Measurements from ENCODE around the gene RABL6. TPM values are rescaled to one million over a fixed set of nuclear protein-coding genes. Genes with fewer than 3 reads are reported as not detected.

The RABL6 gene
- total RNA-seq, 1 experiment from 2014 or later, result 43.1 TPM

- Histone ChIP-seq H3K9me3 (ENCODE audit: low read length) (no peaks in the 10 kb centered on the region), H2AFZ (ENCODE audit: low read length) (no peak overlapping the region), H3K36me3 (ENCODE audit: insufficient read depth, low read length) (no peaks in the 10 kb centered on the region), H3K27me3 (ENCODE audit: low read length) (no peaks in the 10 kb centered on the region), H3K4me3 (ENCODE audit: low read length) (no peak overlapping the region), H3K9me2 (replicated peaks; ENCODE audit: insufficient read depth, low read length) (no peaks in the 10 kb centered on the region), H3K9ac (ENCODE audit: low read length) (no peak overlapping the region), H3K4me1 (ENCODE audit: low read length) (no peaks in the 10 kb centered on the region), H4K20me1 (ENCODE audit: insufficient read depth, low read depth, low read length) (0 out of 2 replicates have a peak, but pooled peaks cover 6% of the 10 kb centered on the region), H3K4me2 (ENCODE audit: low read depth, low read length, poor library complexity, severe bottlenecking) (no peak overlapping the region), H3K79me2 (ENCODE audit: low read length) (peaks cover 6% of the 10 kb centered on the region), H3K27ac (ENCODE audit: low read length) (no peak overlapping the region)
- no peak for DNase-seq
Observed at GRCh38 chr9:136825295-136826187, 17.8 kb downstream of the RABL6 start.

DNA sequence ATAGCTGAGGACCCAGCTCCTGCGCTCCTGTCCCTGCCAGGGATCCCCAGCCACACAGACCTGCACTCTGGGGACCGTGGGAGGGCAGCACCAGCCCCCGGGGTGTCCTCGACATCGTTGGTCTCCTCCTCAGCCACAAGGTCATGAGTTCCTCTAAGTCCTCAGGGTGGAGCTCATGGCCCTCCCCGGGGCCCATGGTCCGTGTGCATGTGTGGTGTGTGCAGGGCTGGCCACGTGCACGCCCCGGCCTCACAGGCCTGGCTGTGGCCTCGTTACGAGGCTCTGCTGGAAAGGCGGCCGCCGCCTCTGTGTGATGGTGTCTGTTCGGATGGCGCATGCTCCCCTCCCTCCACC, 18.4 kb downstream of the RABL6 start:
- Histone ChIP-seq H3K27me3 (ENCODE audit: low read length) (no peaks in the 10 kb centered on the region), H4K20me1 (ENCODE audit: insufficient read depth, low read depth, low read length) (no peaks in the 10 kb centered on the region), H3K4me3 (ENCODE audit: low read length) (no peak overlapping the region), H3K4me2 (ENCODE audit: low read depth, low read length, poor library complexity, severe bottlenecking) (no peak overlapping the region), H3K27ac (ENCODE audit: low read length) (no peak overlapping the region), H3K36me3 (ENCODE audit: insufficient read depth, low read length) (no peaks in the 10 kb centered on the region), H3K9me3 (ENCODE audit: low read length) (no peaks in the 10 kb centered on the region), H3K9ac (ENCODE audit: low read length) (no peak overlapping the region), H3K9me2 (replicated peaks; ENCODE audit: insufficient read depth, low read length) (no peaks in the 10 kb centered on the region), H2AFZ (ENCODE audit: low read length) (no peak overlapping the region), H3K79me2 (ENCODE audit: low read length) (peaks cover under 1% of the 10 kb centered on the region; the same call in 1 of the 2 replicates), H3K4me1 (ENCODE audit: low read length) (no peaks in the 10 kb centered on the region)
- DNase-seq, result no peak

DNA sequence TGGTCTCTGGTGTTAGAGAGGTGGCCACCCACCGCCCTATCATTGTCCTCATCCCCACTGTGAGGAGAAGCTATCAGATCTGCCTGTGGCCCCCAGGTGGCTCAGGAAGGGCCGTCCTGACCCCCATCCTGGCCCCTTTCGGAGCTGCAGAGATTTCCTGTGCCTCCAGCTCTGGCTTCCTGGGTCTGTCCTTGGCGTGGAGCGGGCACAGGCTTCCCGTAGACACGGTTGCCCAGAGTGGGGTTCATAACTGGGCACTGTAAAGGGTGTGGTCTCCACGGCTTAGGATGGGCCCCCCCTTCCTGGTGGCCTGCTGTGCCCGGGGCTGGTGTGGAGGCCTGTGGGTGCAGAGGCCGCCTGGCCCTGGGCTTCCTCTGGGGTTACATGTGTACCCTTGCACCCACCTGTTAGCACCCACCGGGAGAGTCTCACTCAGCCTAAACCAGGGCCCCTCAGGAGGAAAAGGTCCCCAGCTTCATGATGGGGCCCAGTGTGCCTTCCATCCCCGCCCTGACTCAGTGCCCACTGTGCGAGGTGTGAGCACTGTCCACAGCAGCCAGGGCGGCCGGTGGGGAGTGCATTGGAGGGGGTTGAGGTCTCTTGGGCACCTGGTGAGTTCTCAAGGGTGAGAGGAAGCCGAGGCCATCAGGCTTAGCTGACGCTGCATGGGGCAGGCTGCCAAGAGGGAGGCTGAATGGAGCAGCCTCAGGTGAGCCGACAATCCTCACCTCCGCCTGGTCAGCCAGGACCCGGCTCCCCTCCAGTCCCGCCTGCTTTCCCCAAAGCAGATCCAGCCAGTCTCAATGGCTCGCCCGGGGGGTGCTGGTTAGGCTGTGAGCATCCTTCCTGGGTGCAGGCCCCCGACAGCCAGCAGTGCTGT, 19.2 kb downstream of the RABL6 start:
- no peaks in the 10 kb centered on the region for H3K4me1 ChIP-seq (ENCODE audit: low read length)
- H3K9ac ChIP-seq (ENCODE audit: low read length), result no peak overlapping the region
- no peak overlapping the region for H3K4me2 ChIP-seq (ENCODE audit: low read depth, low read length, poor library complexity, severe bottlenecking)
- no peaks in the 10 kb centered on the region for H3K79me2 ChIP-seq (ENCODE audit: low read length)
- no peaks in the 10 kb centered on the region for H3K9me3 ChIP-seq (ENCODE audit: low read length)
- no peaks in the 10 kb centered on the region for H3K27me3 ChIP-seq (ENCODE audit: low read length)
- H3K9me2 ChIP-seq (replicated peaks; ENCODE audit: insufficient read depth, low read length), result no peaks in the 10 kb centered on the region
- H3K36me3 ChIP-seq (ENCODE audit: insufficient read depth, low read length), result no peaks in the 10 kb centered on the region
- no peak for DNase-seq
- no peak overlapping the region for H2AFZ ChIP-seq (ENCODE audit: low read length)
- no peak overlapping the region for H3K4me3 ChIP-seq (ENCODE audit: low read length)
- no peak overlapping the region for H3K27ac ChIP-seq (ENCODE audit: low read length)
- H4K20me1 ChIP-seq (ENCODE audit: insufficient read depth, low read depth, low read length), result no peaks in the 10 kb centered on the region

DNA sequence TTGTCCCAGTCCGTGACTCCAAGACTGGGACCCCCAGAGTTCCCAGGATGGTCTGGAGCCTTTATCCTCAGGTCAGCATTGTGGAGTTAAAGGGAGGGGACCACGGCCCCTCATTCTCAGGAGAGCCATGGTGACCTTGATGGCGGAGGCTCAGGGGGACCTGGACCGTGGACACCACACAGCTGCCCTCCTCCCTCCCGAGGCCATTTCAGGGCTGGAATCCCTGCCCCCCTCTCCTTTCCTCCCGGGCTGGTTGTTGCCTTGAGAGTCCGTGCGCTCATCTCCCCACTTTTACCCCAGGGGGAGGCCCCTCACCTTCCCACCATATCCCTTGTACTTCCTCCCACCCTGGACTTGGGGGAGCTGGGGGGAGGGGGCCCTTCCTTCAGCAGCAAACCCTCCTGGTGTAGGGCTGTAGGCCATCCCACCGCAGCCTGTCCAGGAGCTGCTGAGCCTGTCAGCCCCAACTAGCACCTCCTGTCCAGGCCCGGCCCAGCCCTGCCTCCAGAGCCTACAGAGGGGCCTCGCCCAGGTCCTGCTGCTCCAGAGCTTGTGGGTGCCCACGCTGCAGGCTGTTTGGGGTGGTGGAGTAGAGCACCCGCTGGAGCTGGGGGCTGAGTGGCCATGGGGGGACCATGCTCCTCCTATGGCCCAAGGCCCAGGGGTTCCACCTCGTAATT, 20.2 kb downstream of the RABL6 start:
- Histone ChIP-seq H3K4me2 (ENCODE audit: low read depth, low read length, poor library complexity, severe bottlenecking) (no peak overlapping the region), H3K4me1 (ENCODE audit: low read length) (no peaks in the 10 kb centered on the region), H3K9ac (ENCODE audit: low read length) (no peak overlapping the region), H3K4me3 (ENCODE audit: low read length) (no peak overlapping the region), H3K9me3 (ENCODE audit: low read length) (no peaks in the 10 kb centered on the region), H4K20me1 (ENCODE audit: insufficient read depth, low read depth, low read length) (no peaks in the 10 kb centered on the region), H3K27me3 (ENCODE audit: low read length) (no peaks in the 10 kb centered on the region), H3K79me2 (ENCODE audit: low read length) (no peaks in the 10 kb centered on the region), H3K9me2 (replicated peaks; ENCODE audit: insufficient read depth, low read length) (no peaks in the 10 kb centered on the region), H2AFZ (ENCODE audit: low read length) (no peak overlapping the region), H3K27ac (ENCODE audit: low read length) (no peak overlapping the region), H3K36me3 (ENCODE audit: insufficient read depth, low read length) (no peaks in the 10 kb centered on the region)
- no peak for DNase-seq

GRCh38 chr9:136828474-136829140, 20.9 kb downstream of the RABL6 start:
- H3K9me2 ChIP-seq (replicated peaks; ENCODE audit: insufficient read depth, low read length), result no peaks in the 10 kb centered on the region
- no peaks in the 10 kb centered on the region for H3K36me3 ChIP-seq (ENCODE audit: insufficient read depth, low read length)
- H4K20me1 ChIP-seq (ENCODE audit: insufficient read depth, low read depth, low read length), result no peaks in the 10 kb centered on the region
- no peaks in the 10 kb centered on the region for H3K4me1 ChIP-seq (ENCODE audit: low read length)
- H3K4me3 ChIP-seq (ENCODE audit: low read length), result no peak overlapping the region
- H2AFZ ChIP-seq (ENCODE audit: low read length), result no peak overlapping the region
- no peak overlapping the region for H3K4me2 ChIP-seq (ENCODE audit: low read depth, low read length, poor library complexity, severe bottlenecking)
- H3K79me2 ChIP-seq (ENCODE audit: low read length), result no peaks in the 10 kb centered on the region
- no peak overlapping the region for H3K27ac ChIP-seq (ENCODE audit: low read length)
- H3K9ac ChIP-seq (ENCODE audit: low read length), result no peak overlapping the region
- no peak for DNase-seq
- no peaks in the 10 kb centered on the region for H3K27me3 ChIP-seq (ENCODE audit: low read length)
- H3K9me3 ChIP-seq (ENCODE audit: low read length), result no peaks in the 10 kb centered on the region

- Histone ChIP-seq H3K36me3 (ENCODE audit: insufficient read depth, low read length) (no peaks in the 10 kb centered on the region), H3K9ac (ENCODE audit: low read length) (no peak overlapping the region), H3K79me2 (ENCODE audit: low read length) (no peaks in the 10 kb centered on the region), H3K4me1 (ENCODE audit: low read length) (no peaks in the 10 kb centered on the region), H3K9me3 (ENCODE audit: low read length) (no peaks in the 10 kb centered on the region), H2AFZ (ENCODE audit: low read length) (no peak overlapping the region), H3K27me3 (ENCODE audit: low read length) (no peaks in the 10 kb centered on the region), H3K4me3 (ENCODE audit: low read length) (no peak overlapping the region), H3K4me2 (ENCODE audit: low read depth, low read length, poor library complexity, severe bottlenecking) (no peak overlapping the region), H3K27ac (ENCODE audit: low read length) (no peak overlapping the region), H4K20me1 (ENCODE audit: insufficient read depth, low read depth, low read length) (no peaks in the 10 kb centered on the region), H3K9me2 (replicated peaks; ENCODE audit: insufficient read depth, low read length) (no peaks in the 10 kb centered on the region)
- DNase-seq, result no peak
Observed at GRCh38 chr9:136829412-136829811, 21.7 kb downstream of the RABL6 start.

DNA sequence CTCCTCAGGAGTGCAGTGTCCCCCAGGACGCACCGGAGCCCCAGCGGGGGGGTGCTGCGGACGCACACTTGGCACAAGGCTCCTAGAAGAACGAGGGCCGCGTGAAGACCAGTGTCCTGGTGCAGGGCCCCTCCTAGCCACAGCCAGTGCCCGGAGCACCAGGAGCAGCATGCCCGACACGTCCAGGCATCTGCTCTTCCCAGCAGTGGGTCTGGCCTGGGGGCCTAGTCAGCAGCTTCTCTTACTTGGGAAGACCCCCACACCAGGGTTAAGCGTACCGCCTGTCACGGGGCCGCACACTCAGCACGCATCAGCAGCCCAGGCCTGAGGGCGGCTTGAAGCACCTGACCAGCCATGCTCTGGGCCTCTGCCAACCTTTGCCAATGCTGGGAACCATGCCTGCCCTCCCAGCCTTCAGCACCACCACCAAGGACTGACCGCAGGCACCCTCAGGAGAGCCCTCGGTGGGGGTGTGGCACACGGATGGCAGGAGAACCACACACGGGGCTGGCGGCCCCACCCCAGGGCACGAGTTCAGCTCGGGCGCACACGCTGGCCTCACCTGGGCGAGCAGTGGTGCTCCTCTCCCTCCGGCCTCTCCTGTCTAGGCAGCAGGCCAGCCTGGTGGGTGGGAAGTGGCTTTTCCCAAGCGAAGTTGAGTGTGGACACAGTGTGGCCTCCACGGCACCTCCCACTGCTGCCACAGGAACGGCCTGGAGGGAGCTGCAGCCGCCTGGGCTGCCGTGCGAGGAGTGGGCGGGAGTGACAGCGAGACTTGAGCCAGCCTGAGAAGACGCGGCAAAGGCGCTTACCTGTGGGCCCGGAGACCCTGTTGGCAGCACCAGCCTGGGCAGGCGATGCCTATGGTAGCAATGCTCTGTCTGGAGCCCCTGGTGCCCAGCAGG, 22.5 kb downstream of the RABL6 start:
- no peak for DNase-seq
- Histone ChIP-seq H3K36me3 (ENCODE audit: insufficient read depth, low read length) (no peaks in the 10 kb centered on the region), H3K4me3 (ENCODE audit: low read length) (no peak overlapping the region), H3K79me2 (ENCODE audit: low read length) (no peaks in the 10 kb centered on the region), H3K4me1 (ENCODE audit: low read length) (no peaks in the 10 kb centered on the region), H4K20me1 (ENCODE audit: insufficient read depth, low read depth, low read length) (no peaks in the 10 kb centered on the region), H3K9ac (ENCODE audit: low read length) (no peak overlapping the region), H3K27ac (ENCODE audit: low read length) (no peak overlapping the region), H2AFZ (ENCODE audit: low read length) (no peak overlapping the region), H3K9me2 (replicated peaks; ENCODE audit: insufficient read depth, low read length) (no peaks in the 10 kb centered on the region), H3K9me3 (ENCODE audit: low read length) (no peaks in the 10 kb centered on the region), H3K27me3 (ENCODE audit: low read length) (no peaks in the 10 kb centered on the region), H3K4me2 (ENCODE audit: low read depth, low read length, poor library complexity, severe bottlenecking) (no peak overlapping the region)

All from Karpas-422 (cell line).